ENCODE measurements around the gene BTN2A1.

The BTN2A1 gene

DNA sequence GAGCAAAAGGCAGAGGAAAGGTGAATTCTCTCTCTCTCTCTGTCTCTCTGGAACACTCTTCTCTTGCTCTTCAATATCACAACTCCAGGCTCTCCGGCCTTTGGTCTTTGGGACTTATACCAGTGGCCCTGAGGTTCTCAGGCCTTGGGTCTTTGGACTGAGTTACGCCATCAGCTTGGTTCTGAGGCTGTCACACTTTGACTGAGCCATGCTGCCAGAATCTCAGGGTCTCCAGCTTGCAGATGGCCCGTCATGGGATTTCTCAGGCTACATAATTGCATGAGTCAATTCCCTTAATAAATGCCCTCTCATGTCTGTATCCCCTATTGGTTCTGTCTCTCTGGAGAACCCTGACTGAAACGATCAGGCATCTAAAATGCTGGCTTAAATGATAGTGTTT is 12.9 kb downstream of the BTN2A1 start:
- TF ChIP-seq TAF1 (IDR thresholded peaks at IDR 0.05; ENCODE audit: low read depth): no peak
- no peak for TF ChIP-seq EGR1 (IDR thresholded peaks at IDR 0.05)
- TF ChIP-seq, protein P1, sequence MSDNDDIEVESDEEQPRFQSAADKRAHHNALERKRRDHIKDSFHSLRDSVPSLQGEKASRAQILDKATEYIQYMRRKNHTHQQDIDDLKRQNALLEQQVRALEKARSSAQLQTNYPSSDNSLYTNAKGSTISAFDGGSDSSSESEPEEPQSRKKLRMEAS (IDR thresholded peaks at IDR 0.05): no peak
- TF ChIP-seq RAD21 (IDR thresholded peaks at IDR 0.05; ENCODE audit: low read depth): no peak
- no peak for TF ChIP-seq CREB1 (IDR thresholded peaks at IDR 0.05; ENCODE audit: low read depth)
- TF ChIP-seq ZBTB7A (IDR thresholded peaks at IDR 0.05; ENCODE audit: low read depth): no peak
- TF ChIP-seq USF1 (IDR thresholded peaks at IDR 0.05): no peak
- TF ChIP-seq TEAD4 (IDR thresholded peaks at IDR 0.05): no peak
- TF ChIP-seq, protein P2, sequence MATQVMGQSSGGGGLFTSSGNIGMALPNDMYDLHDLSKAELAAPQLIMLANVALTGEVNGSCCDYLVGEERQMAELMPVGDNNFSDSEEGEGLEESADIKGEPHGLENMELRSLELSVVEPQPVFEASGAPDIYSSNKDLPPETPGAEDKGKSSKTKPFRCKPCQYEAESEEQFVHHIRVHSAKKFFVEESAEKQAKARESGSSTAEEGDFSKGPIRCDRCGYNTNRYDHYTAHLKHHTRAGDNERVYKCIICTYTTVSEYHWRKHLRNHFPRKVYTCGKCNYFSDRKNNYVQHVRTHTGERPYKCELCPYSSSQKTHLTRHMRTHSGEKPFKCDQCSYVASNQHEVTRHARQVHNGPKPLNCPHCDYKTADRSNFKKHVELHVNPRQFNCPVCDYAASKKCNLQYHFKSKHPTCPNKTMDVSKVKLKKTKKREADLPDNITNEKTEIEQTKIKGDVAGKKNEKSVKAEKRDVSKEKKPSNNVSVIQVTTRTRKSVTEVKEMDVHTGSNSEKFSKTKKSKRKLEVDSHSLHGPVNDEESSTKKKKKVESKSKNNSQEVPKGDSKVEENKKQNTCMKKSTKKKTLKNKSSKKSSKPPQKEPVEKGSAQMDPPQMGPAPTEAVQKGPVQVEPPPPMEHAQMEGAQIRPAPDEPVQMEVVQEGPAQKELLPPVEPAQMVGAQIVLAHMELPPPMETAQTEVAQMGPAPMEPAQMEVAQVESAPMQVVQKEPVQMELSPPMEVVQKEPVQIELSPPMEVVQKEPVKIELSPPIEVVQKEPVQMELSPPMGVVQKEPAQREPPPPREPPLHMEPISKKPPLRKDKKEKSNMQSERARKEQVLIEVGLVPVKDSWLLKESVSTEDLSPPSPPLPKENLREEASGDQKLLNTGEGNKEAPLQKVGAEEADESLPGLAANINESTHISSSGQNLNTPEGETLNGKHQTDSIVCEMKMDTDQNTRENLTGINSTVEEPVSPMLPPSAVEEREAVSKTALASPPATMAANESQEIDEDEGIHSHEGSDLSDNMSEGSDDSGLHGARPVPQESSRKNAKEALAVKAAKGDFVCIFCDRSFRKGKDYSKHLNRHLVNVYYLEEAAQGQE (IDR thresholded peaks at IDR 0.05; ENCODE audit: low read depth): no peak
- no peak for TF ChIP-seq CEBPB (IDR thresholded peaks at IDR 0.05)
- no peak for TF ChIP-seq YY1 (IDR thresholded peaks at IDR 0.05; ENCODE audit: low read depth)
- no peak for TF ChIP-seq FOXM1 (IDR thresholded peaks at IDR 0.05; ENCODE audit: borderline replicate concordance, low read depth)
- TF ChIP-seq EP300 (IDR thresholded peaks at IDR 0.05; ENCODE audit: borderline replicate concordance): no peak
- TF ChIP-seq NFIC (IDR thresholded peaks at IDR 0.05): no peak

GRCh38 chr6:26471970-26472369 is 14.2 kb downstream of the BTN2A1 start:
- TF ChIP-seq TCF12 (IDR thresholded peaks at IDR 0.05; ENCODE audit: low read depth) (no peak), NFIC (IDR thresholded peaks at IDR 0.05) (no peak), EGR1 (IDR thresholded peaks at IDR 0.05) (no peak), YY1 (IDR thresholded peaks at IDR 0.05; ENCODE audit: low read depth) (no peak), USF1 (IDR thresholded peaks at IDR 0.05) (no peak), ZBTB7A (IDR thresholded peaks at IDR 0.05; ENCODE audit: low read depth) (no peak), TEAD4 (IDR thresholded peaks at IDR 0.05) (no peak), CEBPB (IDR thresholded peaks at IDR 0.05) (no peak)

- no peak for TF ChIP-seq EGR1 (IDR thresholded peaks at IDR 0.05)
- no peak for TF ChIP-seq TCF12 (IDR thresholded peaks at IDR 0.05; ENCODE audit: low read depth)
- TF ChIP-seq NFIC (IDR thresholded peaks at IDR 0.05): no peak
- TF ChIP-seq CREB1 (IDR thresholded peaks at IDR 0.05; ENCODE audit: low read depth): no peak
- no peak for TF ChIP-seq CEBPB (IDR thresholded peaks at IDR 0.05)
- no peak for TF ChIP-seq TEAD4 (IDR thresholded peaks at IDR 0.05)
- TF ChIP-seq RAD21 (IDR thresholded peaks at IDR 0.05; ENCODE audit: low read depth): no peak
- TF ChIP-seq YY1 (IDR thresholded peaks at IDR 0.05; ENCODE audit: low read depth): no peak
- TF ChIP-seq FOXM1 (IDR thresholded peaks at IDR 0.05; ENCODE audit: borderline replicate concordance, low read depth): no peak
- no peak for TF ChIP-seq USF1 (IDR thresholded peaks at IDR 0.05)
Measured at GRCh38 chr6:26472549-26473290, 15.0 kb downstream of the BTN2A1 start.

GRCh38 chr6:26473429-26473757 is 15.6 kb downstream of the BTN2A1 start:
- TF ChIP-seq CEBPB (IDR thresholded peaks at IDR 0.05) (no peak), EP300 (IDR thresholded peaks at IDR 0.05; ENCODE audit: borderline replicate concordance) (no peak), EGR1 (IDR thresholded peaks at IDR 0.05) (no peak), CREB1 (IDR thresholded peaks at IDR 0.05; ENCODE audit: low read depth) (no peak), TCF12 (IDR thresholded peaks at IDR 0.05; ENCODE audit: low read depth) (no peak), YY1 (IDR thresholded peaks at IDR 0.05; ENCODE audit: low read depth) (no peak), TEAD4 (IDR thresholded peaks at IDR 0.05) (no peak), USF1 (IDR thresholded peaks at IDR 0.05) (no peak), ZBTB7A (IDR thresholded peaks at IDR 0.05; ENCODE audit: low read depth) (no peak), FOXM1 (IDR thresholded peaks at IDR 0.05; ENCODE audit: borderline replicate concordance, low read depth) (no peak), TAF1 (IDR thresholded peaks at IDR 0.05; ENCODE audit: low read depth) (no peak), RAD21 (IDR thresholded peaks at IDR 0.05; ENCODE audit: low read depth) (no peak), NFIC (IDR thresholded peaks at IDR 0.05) (no peak)
- TF ChIP-seq, protein P1 (IDR thresholded peaks at IDR 0.05): no peak
- TF ChIP-seq, protein P2 (IDR thresholded peaks at IDR 0.05; ENCODE audit: low read depth): no peak
